Loucy (cell line): ENCODE data around the gene MARK4.

Experiments used
- EZH2phosphoT487 ChIP-seq: fragments of 200-600 bp; IDR thresholded peaks from 2 replicates; pipeline ENCODE4 v1.6.1; 2018; ENCODE audit warnings: antibody characterized with exemption, mild to moderate bottlenecking, moderate library complexity, borderline replicate concordance
- TF ChIP-seq, protein P1 (sequence below): fragments of 200-600 bp; sonication (generic); conservative IDR thresholded peaks from 2 replicates; pipeline ENCODE4 v1.5.1; 2014; ENCODE audit warnings: mild to moderate bottlenecking, antibody characterized with exemption, low read length

DNA sequence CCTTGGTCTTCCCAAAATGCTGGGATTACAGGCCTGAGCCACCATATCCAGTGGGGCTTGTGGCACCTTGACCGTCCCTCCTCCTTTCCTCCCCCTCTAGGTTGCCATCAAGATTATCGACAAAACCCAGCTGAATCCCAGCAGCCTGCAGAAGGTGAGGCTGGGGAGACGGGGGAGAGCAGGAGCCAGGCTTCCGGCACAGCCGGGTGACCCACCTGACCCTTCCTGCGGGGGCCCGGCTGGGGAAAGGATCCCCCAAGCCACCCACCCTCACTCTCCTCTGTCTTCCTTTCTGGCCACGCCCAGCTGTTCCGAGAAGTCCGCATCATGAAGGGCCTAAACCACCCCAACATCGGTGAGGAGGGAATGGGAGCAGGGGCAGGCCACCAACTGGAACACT is 11.9 kb downstream of the MARK4 start:
- TF ChIP-seq, protein P1, sequence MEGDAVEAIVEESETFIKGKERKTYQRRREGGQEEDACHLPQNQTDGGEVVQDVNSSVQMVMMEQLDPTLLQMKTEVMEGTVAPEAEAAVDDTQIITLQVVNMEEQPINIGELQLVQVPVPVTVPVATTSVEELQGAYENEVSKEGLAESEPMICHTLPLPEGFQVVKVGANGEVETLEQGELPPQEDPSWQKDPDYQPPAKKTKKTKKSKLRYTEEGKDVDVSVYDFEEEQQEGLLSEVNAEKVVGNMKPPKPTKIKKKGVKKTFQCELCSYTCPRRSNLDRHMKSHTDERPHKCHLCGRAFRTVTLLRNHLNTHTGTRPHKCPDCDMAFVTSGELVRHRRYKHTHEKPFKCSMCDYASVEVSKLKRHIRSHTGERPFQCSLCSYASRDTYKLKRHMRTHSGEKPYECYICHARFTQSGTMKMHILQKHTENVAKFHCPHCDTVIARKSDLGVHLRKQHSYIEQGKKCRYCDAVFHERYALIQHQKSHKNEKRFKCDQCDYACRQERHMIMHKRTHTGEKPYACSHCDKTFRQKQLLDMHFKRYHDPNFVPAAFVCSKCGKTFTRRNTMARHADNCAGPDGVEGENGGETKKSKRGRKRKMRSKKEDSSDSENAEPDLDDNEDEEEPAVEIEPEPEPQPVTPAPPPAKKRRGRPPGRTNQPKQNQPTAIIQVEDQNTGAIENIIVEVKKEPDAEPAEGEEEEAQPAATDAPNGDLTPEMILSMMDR: no peak
- TF ChIP-seq EZH2phosphoT487: no peak
